HFFc6 (cell line): ENCODE data around the gene RAPGEF1. TPM values are rescaled to one million over a fixed set of nuclear protein-coding genes. Genes with fewer than 3 reads are reported as not detected.

ENCODE experiments used
- DNase-seq: peaks from one replicate; pipeline ENCODE4 v3.0.0-alpha.2; 2018
- H3K27ac Mint-ChIP-seq: 2 replicates; pipeline ENCODE4 v1.8.0; 2020; ENCODE audit warnings: mild to moderate bottlenecking, mixed read lengths
- H3K27me3 Mint-ChIP-seq: 2 replicates; pipeline ENCODE4 v1.8.0; 2021; ENCODE audit warnings: mild to moderate bottlenecking, moderate library complexity, mixed read lengths; ENCODE audit not compliant: insufficient read depth
- H3K36me3 Mint-ChIP-seq: 2 replicates; pipeline ENCODE4 v1.8.0; 2021; ENCODE audit warnings: low read depth, mixed read lengths
- H3K4me1 Mint-ChIP-seq: 2 replicates; pipeline ENCODE4 v1.8.0; 2020; ENCODE audit warnings: low read depth, mixed read lengths
- H3K4me3 Mint-ChIP-seq: 2 replicates; pipeline ENCODE4 v1.8.0; 2020; ENCODE audit warnings: mild to moderate bottlenecking, moderate library complexity, mixed read lengths
- H3K9me3 Mint-ChIP-seq: 2 replicates; pipeline ENCODE4 v1.8.0; 2020; ENCODE audit warnings: mild to moderate bottlenecking, mixed read lengths
- total RNA-seq, 6 experiments: library from RNA; stranded (reverse); fragmentation: NEBNext Ultra II Directional; extraction: Animal tissue kit (Norgen Biotek cat#: 25700); gene quantifications; 2 replicates in 1 of 6; 3 replicates in 5 of 6; pipeline ENCODE4 v1.2.3, GENCODE V29; 2021
- TF ChIP-seq, protein P1 (sequence below): fragments of 200-600 bp; sonication (generic); IDR thresholded peaks from 2 replicates; pipeline ENCODE4 v1.5.0; 2021; ENCODE audit warnings: antibody characterized with exemption, mild to moderate bottlenecking

Gene RAPGEF1
- total RNA-seq, 6 experiments from 2014 or later = 38.6 to 46.6 (median 42.3) TPM

DNA sequence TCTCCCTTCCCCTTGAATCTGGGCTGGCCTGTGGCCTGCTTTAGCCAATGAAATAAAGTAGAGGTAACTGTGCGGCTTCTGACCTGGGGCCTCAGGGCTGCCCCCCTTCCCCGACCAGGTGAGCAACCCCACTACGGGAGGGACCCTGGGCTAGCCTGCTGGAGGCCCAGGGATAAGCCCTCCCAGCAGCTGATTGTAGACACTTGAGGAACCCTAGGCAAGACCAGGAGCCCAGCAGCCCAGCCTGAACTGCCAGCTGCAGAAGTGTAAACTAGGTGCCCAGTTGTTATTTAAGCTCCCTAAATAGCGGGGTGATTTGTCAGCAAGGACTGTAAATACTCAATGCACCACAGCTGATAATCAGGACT, 41.3 kb downstream of the RAPGEF1 start:
- Mint-ChIP-seq H3K36me3 (no peaks in the 10 kb centered on the region), H3K9me3 (no peaks in the 10 kb centered on the region), H3K27me3 (no peaks in the 10 kb centered on the region; the same call in none of the 2 replicates), H3K4me1 (peaks cover 25% of the 10 kb centered on the region), H3K4me3 (no peak overlapping the region), H3K27ac (no peak overlapping the region)
- DNase-seq = no peak
- TF ChIP-seq, protein P1, sequence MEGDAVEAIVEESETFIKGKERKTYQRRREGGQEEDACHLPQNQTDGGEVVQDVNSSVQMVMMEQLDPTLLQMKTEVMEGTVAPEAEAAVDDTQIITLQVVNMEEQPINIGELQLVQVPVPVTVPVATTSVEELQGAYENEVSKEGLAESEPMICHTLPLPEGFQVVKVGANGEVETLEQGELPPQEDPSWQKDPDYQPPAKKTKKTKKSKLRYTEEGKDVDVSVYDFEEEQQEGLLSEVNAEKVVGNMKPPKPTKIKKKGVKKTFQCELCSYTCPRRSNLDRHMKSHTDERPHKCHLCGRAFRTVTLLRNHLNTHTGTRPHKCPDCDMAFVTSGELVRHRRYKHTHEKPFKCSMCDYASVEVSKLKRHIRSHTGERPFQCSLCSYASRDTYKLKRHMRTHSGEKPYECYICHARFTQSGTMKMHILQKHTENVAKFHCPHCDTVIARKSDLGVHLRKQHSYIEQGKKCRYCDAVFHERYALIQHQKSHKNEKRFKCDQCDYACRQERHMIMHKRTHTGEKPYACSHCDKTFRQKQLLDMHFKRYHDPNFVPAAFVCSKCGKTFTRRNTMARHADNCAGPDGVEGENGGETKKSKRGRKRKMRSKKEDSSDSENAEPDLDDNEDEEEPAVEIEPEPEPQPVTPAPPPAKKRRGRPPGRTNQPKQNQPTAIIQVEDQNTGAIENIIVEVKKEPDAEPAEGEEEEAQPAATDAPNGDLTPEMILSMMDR = no peak

DNA sequence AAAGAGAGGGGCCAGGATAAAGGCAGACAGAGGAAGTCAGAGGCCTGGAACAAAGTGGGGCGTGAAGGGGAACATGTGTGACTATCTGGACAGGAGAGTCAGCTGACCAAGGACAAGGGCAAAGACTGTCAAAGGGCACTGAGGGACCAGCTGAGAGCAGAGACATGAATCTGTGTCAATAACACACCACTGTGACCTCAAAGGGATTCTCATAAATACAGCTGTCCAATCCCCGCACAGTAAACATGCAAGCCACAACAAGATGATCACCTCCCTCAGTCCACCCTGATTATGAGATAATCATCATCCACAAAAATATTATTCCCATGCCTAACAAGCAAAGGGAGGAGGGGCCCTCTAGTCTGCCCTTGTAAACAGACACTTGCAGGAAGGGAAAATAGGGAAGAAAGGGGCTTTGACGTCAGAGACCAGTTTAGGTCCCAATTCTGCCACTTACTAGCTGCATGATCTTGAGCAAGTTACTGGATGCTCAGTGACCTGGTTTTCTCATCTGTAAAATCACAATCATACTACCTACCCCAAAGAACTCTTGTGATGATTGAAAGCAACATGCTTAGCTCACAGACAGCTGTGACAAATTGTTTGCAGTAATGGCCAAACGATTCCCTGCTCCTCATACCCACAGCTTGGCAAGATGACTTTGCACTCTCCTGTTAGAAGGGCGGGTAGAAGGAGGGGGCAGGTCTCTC, 41.8 kb downstream of the RAPGEF1 start:
- TF ChIP-seq, protein P1 = no peak
- H3K4me1 Mint-ChIP-seq = peaks cover 25% of the 10 kb centered on the region
- DNase-seq = no peak
- H3K27ac Mint-ChIP-seq = no peak overlapping the region
- H3K4me3 Mint-ChIP-seq = no peak overlapping the region
- H3K27me3 Mint-ChIP-seq = no peaks in the 10 kb centered on the region; the same call in none of the 2 replicates
- H3K9me3 Mint-ChIP-seq = no peaks in the 10 kb centered on the region
- no peaks in the 10 kb centered on the region for H3K36me3 Mint-ChIP-seq

- DNase-seq = no peak
- no peak overlapping the region for H3K27ac Mint-ChIP-seq
- H3K4me1 Mint-ChIP-seq = peaks cover 19% of the 10 kb centered on the region
- H3K36me3 Mint-ChIP-seq = no peaks in the 10 kb centered on the region
- TF ChIP-seq, protein P1 = no peak
- no peaks in the 10 kb centered on the region; the same call in none of the 2 replicates for H3K27me3 Mint-ChIP-seq
- no peak overlapping the region for H3K4me3 Mint-ChIP-seq
- H3K9me3 Mint-ChIP-seq = no peaks in the 10 kb centered on the region
Measured at GRCh38 chr9:131697097-131697496, 42.8 kb downstream of the RAPGEF1 start.

DNA sequence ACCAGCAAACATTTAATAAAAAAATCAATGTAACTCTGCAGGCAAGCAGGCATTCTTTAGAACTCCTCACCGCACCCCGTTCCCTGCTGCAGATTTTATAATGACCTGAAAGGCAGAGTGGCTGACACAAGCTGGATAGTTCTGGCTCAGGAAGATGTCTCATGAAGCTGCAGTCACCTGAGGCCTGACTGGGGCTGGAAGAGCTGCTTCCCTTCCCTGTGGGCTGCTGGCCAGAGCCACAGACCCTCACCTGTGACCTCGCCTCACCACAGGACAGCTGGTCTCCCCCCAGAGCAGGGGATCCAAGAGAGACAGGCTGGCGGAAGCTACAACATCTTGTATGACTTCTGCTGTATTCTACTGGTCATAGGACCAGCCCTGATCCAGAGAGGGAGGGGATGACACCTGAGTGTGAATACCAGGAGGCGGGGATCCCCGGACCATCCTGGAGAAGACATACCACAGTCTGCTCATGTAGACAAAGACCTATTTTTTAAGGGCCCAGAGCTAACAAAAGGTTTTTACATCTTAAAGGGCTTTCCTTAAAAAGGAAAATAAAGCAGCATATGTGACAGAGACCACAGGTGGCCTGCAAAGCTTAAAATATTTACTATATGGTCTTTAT, 43.9 kb downstream of the RAPGEF1 start:
- Mint-ChIP-seq H3K27me3 (no peaks in the 10 kb centered on the region; the same call in none of the 2 replicates), H3K4me1 (peaks cover 12% of the 10 kb centered on the region; the same call in 1 of the 2 replicates), H3K27ac (no peak overlapping the region), H3K36me3 (no peaks in the 10 kb centered on the region), H3K9me3 (no peaks in the 10 kb centered on the region), H3K4me3 (no peak overlapping the region)
- TF ChIP-seq, protein P1 = no peak
- no peak for DNase-seq

- Mint-ChIP-seq H3K9me3 (no peaks in the 10 kb centered on the region), H3K4me1 (peaks cover 12% of the 10 kb centered on the region; the same call in 1 of the 2 replicates), H3K36me3 (no peaks in the 10 kb centered on the region), H3K4me3 (no peak overlapping the region), H3K27me3 (no peaks in the 10 kb centered on the region; the same call in none of the 2 replicates), H3K27ac (no peak overlapping the region)
- DNase-seq = no peak
- TF ChIP-seq, protein P1 = no peak
Measured at GRCh38 chr9:131695366-131695765, 44.5 kb downstream of the RAPGEF1 start.
